ENCODE measurements around the gene FKBP11.

DNA sequence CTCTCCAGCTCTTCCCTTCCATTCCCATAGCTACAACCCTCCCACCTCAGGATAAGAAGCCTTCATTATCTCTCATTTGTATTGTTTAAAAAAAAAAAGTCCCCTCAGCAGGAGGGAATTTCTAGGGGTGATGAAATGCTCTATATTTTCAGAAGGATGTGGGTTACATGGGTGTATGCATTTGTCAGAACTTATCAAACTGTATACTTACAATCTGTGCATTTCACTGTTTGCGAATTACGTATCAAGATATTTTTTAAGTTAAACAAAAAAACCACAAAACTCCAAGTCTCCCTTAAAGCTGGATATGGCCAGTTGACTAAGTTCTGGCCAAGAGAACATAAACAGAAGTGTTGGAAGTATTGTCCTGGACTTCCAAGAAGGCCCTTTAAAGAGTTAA is 2.0 kb upstream of the FKBP11 start:
- TF ChIP-seq, protein P1, sequence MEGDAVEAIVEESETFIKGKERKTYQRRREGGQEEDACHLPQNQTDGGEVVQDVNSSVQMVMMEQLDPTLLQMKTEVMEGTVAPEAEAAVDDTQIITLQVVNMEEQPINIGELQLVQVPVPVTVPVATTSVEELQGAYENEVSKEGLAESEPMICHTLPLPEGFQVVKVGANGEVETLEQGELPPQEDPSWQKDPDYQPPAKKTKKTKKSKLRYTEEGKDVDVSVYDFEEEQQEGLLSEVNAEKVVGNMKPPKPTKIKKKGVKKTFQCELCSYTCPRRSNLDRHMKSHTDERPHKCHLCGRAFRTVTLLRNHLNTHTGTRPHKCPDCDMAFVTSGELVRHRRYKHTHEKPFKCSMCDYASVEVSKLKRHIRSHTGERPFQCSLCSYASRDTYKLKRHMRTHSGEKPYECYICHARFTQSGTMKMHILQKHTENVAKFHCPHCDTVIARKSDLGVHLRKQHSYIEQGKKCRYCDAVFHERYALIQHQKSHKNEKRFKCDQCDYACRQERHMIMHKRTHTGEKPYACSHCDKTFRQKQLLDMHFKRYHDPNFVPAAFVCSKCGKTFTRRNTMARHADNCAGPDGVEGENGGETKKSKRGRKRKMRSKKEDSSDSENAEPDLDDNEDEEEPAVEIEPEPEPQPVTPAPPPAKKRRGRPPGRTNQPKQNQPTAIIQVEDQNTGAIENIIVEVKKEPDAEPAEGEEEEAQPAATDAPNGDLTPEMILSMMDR (IDR thresholded peaks at IDR 0.05) = no peak
- no peak for TF ChIP-seq POLR2A (IDR thresholded peaks at IDR 0.05)
- no peak for TF ChIP-seq POLR2AphosphoS5 (IDR thresholded peaks at IDR 0.05)

All from breast epithelium (tissue), 3 donors.